ENCODE data around the gene NSF.
"Not testable (repeated sequence)": the region's sequence is repeated elsewhere in the genome, so short reads cannot be mapped to it uniquely, and the experiment has no call there.

The NSF gene

DNA sequence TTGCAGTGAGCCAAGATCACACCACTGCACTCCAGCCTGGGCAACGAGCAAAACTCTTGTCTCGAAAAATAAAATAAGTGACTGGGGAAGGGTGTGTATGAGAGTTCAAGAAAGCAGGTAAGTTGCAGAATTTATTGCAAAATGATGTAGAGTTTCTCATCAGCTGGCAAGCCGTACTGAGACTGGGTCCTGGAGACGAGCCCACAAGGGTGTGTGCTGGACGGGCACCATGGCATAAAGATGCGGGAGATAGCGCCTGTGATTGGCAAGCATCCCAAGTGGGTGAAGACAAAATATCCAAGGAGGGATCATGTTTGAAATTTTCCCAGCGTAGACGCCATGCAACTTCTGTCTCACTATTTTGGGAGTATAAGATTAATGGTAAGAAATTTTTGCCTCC lies 168.7 kb downstream of the NSF start:
- DNase-seq = no peak

- no peak for DNase-seq
Observed at GRCh38 chr17:46763416-46763815, 172.9 kb downstream of the NSF start.

GRCh38 chr17:46764000-46764708 lies 173.7 kb downstream of the NSF start:
- no peak for DNase-seq

- DNase-seq = no peak
Observed at GRCh38 chr17:46764709-46765401, 174.4 kb downstream of the NSF start.

DNA sequence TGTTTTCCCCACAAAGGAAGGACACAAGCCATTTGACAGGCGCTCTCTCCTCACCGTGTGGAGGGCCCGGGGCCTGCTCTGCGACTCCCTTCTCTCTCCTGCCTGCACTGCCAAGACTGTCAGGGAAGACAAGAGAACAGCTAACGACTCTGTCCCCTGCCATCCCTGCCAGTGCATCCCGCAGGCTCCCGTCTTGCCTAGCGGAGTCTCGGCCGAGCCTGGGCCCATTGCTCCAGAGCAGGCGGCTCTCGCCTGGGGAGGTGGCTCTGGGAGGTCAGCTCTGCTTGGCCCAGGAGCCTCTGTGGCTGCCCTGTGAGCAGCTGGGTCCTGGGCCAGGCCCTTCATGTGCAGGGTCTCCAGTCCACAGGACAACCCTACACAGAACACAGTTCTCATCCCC lies 175.0 kb downstream of the NSF start:
- DNase-seq = no peak

- DNase-seq = no peak
Observed at GRCh38 chr17:46766493-46767491, 176.3 kb downstream of the NSF start.

DNA sequence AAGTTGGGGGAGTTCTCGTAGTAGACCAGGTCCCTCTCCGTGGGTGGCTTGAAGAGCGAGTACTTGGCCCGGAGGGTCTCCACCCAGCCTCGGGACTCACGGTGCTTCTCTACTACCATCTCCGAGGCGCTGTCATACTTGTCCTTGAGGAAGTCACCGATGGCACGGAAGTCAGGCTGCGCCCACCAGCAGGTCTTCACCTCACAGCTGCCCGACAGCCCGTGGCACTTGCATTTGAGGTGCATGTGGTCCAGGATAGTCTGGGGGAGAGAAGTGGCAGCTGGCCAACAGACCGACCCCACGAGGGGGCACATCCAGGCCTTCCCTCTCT lies 178.0 kb downstream of the NSF start:
- no peak for DNase-seq

DNA sequence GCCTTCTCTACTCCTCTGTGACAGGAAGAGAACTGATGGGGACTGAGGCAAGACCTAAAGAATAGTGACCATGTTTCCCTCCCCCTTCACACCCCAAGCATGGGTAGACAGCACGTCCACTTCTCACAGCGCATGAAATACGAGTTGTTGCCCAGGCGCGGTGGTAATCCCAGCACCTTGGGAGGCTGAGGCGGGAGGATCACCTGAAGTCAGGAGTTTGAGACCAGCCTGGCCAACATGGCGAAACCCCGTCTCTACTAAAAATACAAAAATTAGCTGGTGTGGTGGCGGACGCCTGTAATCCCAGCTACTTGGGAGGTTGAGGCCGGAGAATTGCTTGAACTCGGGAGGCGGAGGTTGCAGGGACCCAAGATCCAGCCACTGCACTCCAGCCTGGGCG lies 178.4 kb downstream of the NSF start:
- not testable (repeated sequence) for DNase-seq

GRCh38 chr17:46769531-46770438 lies 179.3 kb downstream of the NSF start:
- no peak for DNase-seq

- no peak for DNase-seq
Observed at GRCh38 chr17:46770439-46770817, 180.0 kb downstream of the NSF start.

- DNase-seq = peak; percentile 13
Observed at GRCh38 chr17:46770818-46771560, 180.5 kb downstream of the NSF start.

DNA sequence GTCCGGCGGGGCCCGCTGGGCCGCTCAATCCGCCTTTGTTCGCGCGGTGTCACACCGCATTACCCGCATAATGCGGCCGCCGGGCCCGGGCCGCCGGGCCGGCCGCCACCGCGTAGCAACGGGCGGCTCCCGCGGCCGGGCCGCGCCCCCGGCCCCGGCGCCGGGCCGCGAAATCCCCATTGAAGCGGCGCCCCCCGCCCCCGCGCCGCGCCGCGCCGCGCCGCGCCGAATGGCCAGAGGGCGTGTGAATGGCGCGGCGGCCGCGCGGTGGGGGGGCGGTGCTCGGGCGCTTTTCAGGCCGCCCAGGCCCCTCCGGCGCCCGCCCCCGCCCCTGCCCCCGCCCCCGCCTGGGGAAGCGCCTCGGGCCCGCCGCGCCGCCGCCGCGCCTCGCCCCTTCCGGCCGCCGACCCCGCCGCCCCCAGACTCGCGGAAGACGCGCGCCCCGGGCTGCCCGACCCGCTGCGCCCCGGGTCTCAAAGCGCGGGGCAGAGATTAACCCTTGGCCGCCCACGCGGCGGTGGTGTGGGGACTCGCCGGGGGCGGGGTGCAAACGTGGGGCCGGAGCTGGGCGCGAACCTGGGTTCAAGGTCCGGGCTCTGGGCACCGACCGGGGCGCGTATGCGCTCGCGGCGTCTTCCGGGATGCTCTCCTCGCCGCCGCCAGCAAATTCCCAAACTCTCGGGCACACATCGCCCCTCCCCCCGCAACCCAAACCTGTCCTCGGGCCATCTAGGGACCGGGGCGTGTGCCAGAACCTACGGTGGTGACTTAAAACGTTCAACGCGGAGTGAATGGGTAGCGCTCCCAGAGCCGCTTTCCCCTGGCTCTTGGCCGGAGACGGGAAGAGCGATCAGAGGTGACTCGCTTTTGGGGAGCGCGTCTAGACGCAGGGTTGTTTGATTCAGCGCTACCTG lies 181.3 kb downstream of the NSF start:
- no peak for DNase-seq

DNA sequence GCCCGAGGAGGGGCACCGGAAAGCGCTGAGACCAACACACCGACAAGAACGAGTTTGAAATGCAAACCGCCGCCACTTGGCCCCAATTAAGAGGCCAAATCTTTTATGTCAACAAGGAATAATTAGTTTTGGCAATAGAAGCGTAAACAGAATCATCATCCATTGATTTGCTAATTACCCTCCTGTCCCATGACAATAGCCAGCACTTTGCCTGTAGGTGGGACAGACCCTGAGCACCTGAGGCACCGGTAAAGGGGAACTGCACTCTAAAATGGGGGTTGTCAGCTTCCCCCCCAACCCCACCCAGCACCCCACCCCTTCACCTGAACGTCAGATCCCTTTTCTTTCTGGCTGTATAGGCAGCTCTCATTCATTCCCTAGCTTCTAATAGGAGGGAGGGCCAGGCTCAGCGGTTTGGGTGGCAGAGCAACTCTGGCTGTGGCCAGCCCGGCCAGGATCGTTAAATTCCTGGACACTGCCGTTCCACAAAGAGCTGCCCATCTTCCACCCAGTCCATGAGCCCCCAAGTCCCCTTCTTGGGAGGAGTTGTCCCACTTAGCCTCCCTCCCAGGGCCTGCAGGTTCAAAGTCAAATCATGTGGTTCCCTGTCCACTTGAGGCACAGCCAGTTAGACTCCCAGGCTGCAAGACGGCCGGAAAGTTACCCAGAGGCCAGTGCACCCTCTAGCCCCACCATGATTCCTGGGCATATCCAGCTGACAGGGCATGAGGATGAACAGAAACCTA lies 182.2 kb downstream of the NSF start:
- DNase-seq = no peak

- DNase-seq = no peak
Observed at GRCh38 chr17:46773221-46773605, 182.7 kb downstream of the NSF start.

DNA sequence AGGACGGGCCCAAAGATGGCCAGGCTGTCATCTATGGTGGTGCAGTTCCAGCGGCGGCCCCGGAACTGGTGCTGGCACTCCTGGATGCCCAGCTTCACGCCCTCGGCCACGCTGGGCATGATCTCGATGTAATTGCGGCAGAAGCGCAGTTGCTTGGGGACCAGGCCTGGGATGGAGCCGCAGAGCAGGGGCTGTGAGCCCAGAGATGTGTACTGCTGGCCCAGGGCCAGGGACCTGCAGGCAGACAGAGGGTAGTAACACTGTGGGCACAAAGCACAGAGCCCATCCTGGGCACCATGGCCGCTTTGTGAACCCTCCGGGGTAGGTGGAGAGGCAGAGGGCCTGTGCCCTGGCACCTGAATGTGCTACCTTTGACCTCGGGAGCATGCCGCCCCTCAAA lies 183.2 kb downstream of the NSF start:
- no peak for DNase-seq

DNA sequence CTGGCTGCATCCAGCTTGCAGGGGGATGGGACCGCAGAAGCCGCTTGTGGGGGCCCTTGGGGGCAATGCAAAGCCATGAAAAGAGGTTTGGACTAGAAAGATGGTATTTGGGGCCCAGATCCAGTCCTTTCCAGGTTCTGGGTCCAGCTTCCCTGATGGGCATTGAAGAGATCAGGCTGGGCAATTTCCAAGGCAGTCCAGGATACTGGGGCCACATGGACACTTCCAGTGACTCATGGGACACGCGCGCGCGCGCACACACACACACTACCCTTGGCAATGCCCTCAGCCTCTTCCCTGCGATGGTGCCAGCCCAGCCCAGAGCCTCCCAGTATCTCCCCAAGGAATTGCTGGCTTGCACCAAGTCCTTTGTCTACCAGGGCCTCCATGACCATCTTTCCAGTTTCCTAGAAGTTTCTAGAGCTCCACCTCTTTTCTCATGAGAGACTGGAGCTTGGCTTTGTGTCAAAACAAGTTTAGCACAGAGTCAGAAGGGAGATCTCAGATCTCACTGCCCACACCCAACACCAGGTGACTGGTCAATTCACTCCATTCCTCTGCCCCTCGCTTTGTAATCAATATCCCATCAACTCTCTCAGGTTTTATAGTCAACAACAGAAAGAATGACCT lies 183.8 kb downstream of the NSF start:
- no peak for DNase-seq

- DNase-seq = no peak
Observed at GRCh38 chr17:46776298-46777005, 186.0 kb downstream of the NSF start.

Data from activated gamma-delta T cell treated with Interleukin-2 at 50 U/mL for 16 hours (primary cell).